MCF 10A (cell line): ENCODE measurements around the gene LZTFL1. TPM values are rescaled to one million over a fixed set of nuclear protein-coding genes. Genes with fewer than 3 reads are reported as not detected.

Source experiments
- BruUV-seq: library from RNA; stranded (reverse); fragments of 400-500 nt; replicated peaks from 2 replicates; lab custom pipeline; 2021; lab: Mats Ljungman, UMichigan
- CTCF ChIA-PET: fragments of 300-600 bp; sonication (Branson Sonifier 250); formaldehyde crosslinking; extraction: SDS; loops from one replicate; lab custom pipeline; 2021; ENCODE audit warnings: antibody characterized with exemption, inconsistent platforms; lab: Yijun Ruan, JAX
- POLR2A ChIA-PET: fragments of 300-600, 350-650 bp; sonication (Branson Sonifier 250); formaldehyde crosslinking; extraction: SDS; loops from one replicate; lab custom pipeline; 2020; ENCODE audit warnings: antibody characterized with exemption, inconsistent platforms; lab: Yijun Ruan, JAX
- DNase-seq: peaks from one replicate; pipeline ENCODE4 v3.0.0-alpha.2; 2018; ENCODE audit not compliant: unreplicated experiment
- H3K27ac Mint-ChIP-seq: one replicate; pipeline ENCODE4 v1.8.0; 2022; ENCODE audit warnings: mild to moderate bottlenecking, low read depth, mixed read lengths; ENCODE audit not compliant: unreplicated experiment
- H3K27me3 Mint-ChIP-seq: one replicate; pipeline ENCODE4 v1.8.0; 2022; ENCODE audit warnings: mixed read lengths; ENCODE audit not compliant: insufficient read depth, unreplicated experiment
- H3K36me3 Mint-ChIP-seq: one replicate; pipeline ENCODE4 v1.8.0; 2022; ENCODE audit warnings: mild to moderate bottlenecking, moderate library complexity, mixed read lengths; ENCODE audit not compliant: insufficient read depth, unreplicated experiment
- H3K4me1 Mint-ChIP-seq: one replicate; pipeline ENCODE4 v1.8.0; 2022; ENCODE audit warnings: mixed read lengths; ENCODE audit not compliant: insufficient read depth, unreplicated experiment
- H3K4me3 Mint-ChIP-seq: one replicate; pipeline ENCODE4 v1.8.0; 2022; ENCODE audit warnings: mild to moderate bottlenecking, moderate library complexity, mixed read lengths; ENCODE audit not compliant: unreplicated experiment
- H3K9me3 Mint-ChIP-seq: one replicate; pipeline ENCODE4 v1.8.0; 2022; ENCODE audit warnings: mixed read lengths; ENCODE audit not compliant: unreplicated experiment
- CTCF ChIP-seq: fragments of 200-600 bp; IDR thresholded peaks from one replicate; pipeline ENCODE4 v1.8.0; 2022; ENCODE audit warnings: antibody characterized with exemption, mild to moderate bottlenecking; ENCODE audit not compliant: unreplicated experiment
- intact Hi-C: fragments of 100-400 bp; cut with micrococcal nuclease; formaldehyde crosslinking; loops from 2 replicates; pipeline ENCODE4 v1.14.1; 2022
- total RNA-seq: library from RNA; stranded (reverse); gene quantifications from 2 replicates; pipeline ENCODE4 v1.2.3, GENCODE V29; 2022

The LZTFL1 gene
- total RNA-seq, 1 experiment from 2014 or later = 30.5 TPM

GRCh38 chr3:45852828-45853227 lies 10.9 kb upstream of the LZTFL1 start:
- Mint-ChIP-seq H3K9me3 (no peaks in the 10 kb centered on the region), H3K27ac (no peak overlapping the region), H3K27me3 (peaks cover 94% of the 10 kb centered on the region), H3K4me1 (no peaks in the 10 kb centered on the region), H3K36me3 (peaks cover 9% of the 10 kb centered on the region), H3K4me3 (no peak overlapping the region)
- CTCF ChIA-PET = interaction anchor here (0.6 kb wide), 1 partner anchor 243 kb away, joined by 4 read pairs; no protein-coding TSS in a partner anchor
- BruUV-seq = no TSS peak
- POLR2A ChIA-PET = interaction anchor here (2.4 kb wide), 1 partner anchor 11 kb away, joined by 12 read pairs; the partner anchor contains the start of gene LZTFL1
- intact Hi-C loops = no loop called here
- DNase-seq = no peak
- TF ChIP-seq CTCF = no peak

DNA sequence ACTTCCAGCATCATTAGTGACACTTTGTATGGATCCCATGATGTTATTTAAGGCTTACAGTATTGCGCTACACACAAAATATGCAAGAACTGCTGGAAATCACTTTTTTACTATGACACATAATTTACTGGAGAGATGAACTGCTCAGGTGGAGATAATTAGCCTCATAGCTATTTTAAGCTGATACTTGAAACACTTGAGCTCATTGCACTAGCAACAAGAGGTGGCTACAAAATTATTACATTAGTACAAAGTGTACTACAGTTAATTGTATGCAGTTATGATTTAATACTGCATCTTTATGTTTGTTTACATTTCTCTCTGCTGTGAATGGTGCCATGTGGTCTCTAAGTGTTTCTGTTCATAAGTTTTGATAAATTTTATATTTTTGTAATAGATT lies 6.5 kb upstream of the LZTFL1 start:
- POLR2A ChIA-PET = no interaction called here
- BruUV-seq = no TSS peak
- Mint-ChIP-seq H3K9me3 (no peaks in the 10 kb centered on the region), H3K4me1 (no peaks in the 10 kb centered on the region), H3K36me3 (peaks cover 9% of the 10 kb centered on the region), H3K4me3 (no peak overlapping the region), H3K27ac (no peak overlapping the region), H3K27me3 (peaks cover 98% of the 10 kb centered on the region)
- no peak for TF ChIP-seq CTCF
- intact Hi-C loops = no loop called here
- CTCF ChIA-PET = no interaction called here
- DNase-seq = no peak

- no peak for TF ChIP-seq CTCF
- no peak for DNase-seq
- Mint-ChIP-seq H3K27ac (no peak overlapping the region), H3K27me3 (peaks cover 67% of the 10 kb centered on the region), H3K4me3 (no peak overlapping the region), H3K9me3 (no peaks in the 10 kb centered on the region), H3K4me1 (peaks cover 13% of the 10 kb centered on the region), H3K36me3 (peaks cover 4% of the 10 kb centered on the region)
- CTCF ChIA-PET = interaction anchor here (0.5 to 0.6 kb wide), 2 partner anchors 26 to 533 kb away, joined by 3 read pairs; no protein-coding TSS in a partner anchor
- BruUV-seq = no TSS peak
- POLR2A ChIA-PET = interaction anchor here (0.6 to 0.9 kb wide), 2 partner anchors 12 to 141 kb away, joined by 3 read pairs; no protein-coding TSS in a partner anchor
- intact Hi-C loops = loop anchor here (5.0 kb wide), 2 partner anchors 83 to 233 kb away; no protein-coding TSS in a partner anchor
Measured at GRCh38 chr3:45844616-45845015, 2.7 kb upstream of the LZTFL1 start.

- Mint-ChIP-seq H3K27me3 (peaks cover 51% of the 10 kb centered on the region), H3K36me3 (peaks cover 4% of the 10 kb centered on the region), H3K4me1 (peaks cover 24% of the 10 kb centered on the region), H3K27ac (no peak overlapping the region), H3K4me3 (peak overlapping the region; percentile 94), H3K9me3 (no peaks in the 10 kb centered on the region)
- no peak for TF ChIP-seq CTCF
- ChIA-PET POLR2A (interaction anchor here (0.9 to 3.5 kb wide), 9 partner anchors 8 to 262 kb away, joined by 3 to 26 read pairs (median 10); partner anchors contain the start of gene SACM1L), CTCF (interaction anchor here (0.6 to 1.1 kb wide), 4 partner anchors 9 to 548 kb away, joined by 3 to 5 read pairs (median 4); no protein-coding TSS in a partner anchor)
- BruUV-seq = no TSS peak
- no peak for DNase-seq
- intact Hi-C loops = loop anchor here (5.0 kb wide), 2 partner anchors 84 to 234 kb away; no protein-coding TSS in a partner anchor
Measured at GRCh38 chr3:45842851-45843625, 1.1 kb upstream of the LZTFL1 start.
